ENCODE results near the gene LRFN2.

Gene LRFN2

GRCh38 chr6:40427196-40427595, 160.0 kb downstream of the LRFN2 start:
- no peak for DNase-seq

- DNase-seq = no peak
Observed at GRCh38 chr6:40426346-40427066, 160.7 kb downstream of the LRFN2 start.

GRCh38 chr6:40425192-40425919, 161.8 kb downstream of the LRFN2 start:
- DNase-seq = no peak

GRCh38 chr6:40422046-40422445, 165.1 kb downstream of the LRFN2 start:
- DNase-seq = no peak

GRCh38 chr6:40419946-40420728, 167.0 kb downstream of the LRFN2 start:
- DNase-seq = no peak

- no peak for DNase-seq
Observed at GRCh38 chr6:40419377-40419776, 167.8 kb downstream of the LRFN2 start.

- no peak for DNase-seq
Observed at GRCh38 chr6:40417031-40417430, 170.1 kb downstream of the LRFN2 start.

GRCh38 chr6:40414617-40415016, 172.5 kb downstream of the LRFN2 start:
- DNase-seq = no peak

- no peak for DNase-seq
Observed at GRCh38 chr6:40413239-40413638, 173.9 kb downstream of the LRFN2 start.

- DNase-seq = no peak
Observed at GRCh38 chr6:40411881-40412280, 175.3 kb downstream of the LRFN2 start.

GRCh38 chr6:40410821-40411220, 176.3 kb downstream of the LRFN2 start:
- DNase-seq = no peak

- DNase-seq = no peak
Observed at GRCh38 chr6:40409716-40410397, 177.3 kb downstream of the LRFN2 start.

GRCh38 chr6:40408786-40409542, 178.2 kb downstream of the LRFN2 start:
- no peak for DNase-seq

GRCh38 chr6:40407239-40407638, 179.9 kb downstream of the LRFN2 start:
- DNase-seq = no peak

GRCh38 chr6:40406175-40406574, 181.0 kb downstream of the LRFN2 start:
- no peak for DNase-seq

- DNase-seq = no peak
Observed at GRCh38 chr6:40400738-40401137, 186.4 kb downstream of the LRFN2 start.

- DNase-seq = no peak
Observed at GRCh38 chr6:40399888-40400457, 187.2 kb downstream of the LRFN2 start.

- DNase-seq = no peak
Observed at GRCh38 chr6:40398810-40399477, 188.2 kb downstream of the LRFN2 start.

GRCh38 chr6:40398034-40398691, 189.0 kb downstream of the LRFN2 start:
- no peak for DNase-seq

- DNase-seq = no peak
Observed at GRCh38 chr6:40397287-40398033, 189.7 kb downstream of the LRFN2 start.

Measured in activated T-cell treated with anti-CD3 and anti-CD28 coated beads for 4 hours (primary cell).